GM19328 (cell line): ENCODE data around the gene MACROD2.

Experiments used
- ATAC-seq: cut with Tn5 transposase; IDR thresholded peaks from one replicate; pipeline ENCODE4 v1.9.1; 2021; ENCODE audit warnings: mild to moderate bottlenecking, moderate library complexity; ENCODE audit not compliant: unreplicated experiment

MACROD2 gene

GRCh38 chr20:14332866-14333265, 337.6 kb downstream of the MACROD2 start:
- no peak for ATAC-seq

- no peak for ATAC-seq
Observed at GRCh38 chr20:14333721-14334120, 338.4 kb downstream of the MACROD2 start.

- no peak for ATAC-seq
Observed at GRCh38 chr20:14334306-14334930, 339.1 kb downstream of the MACROD2 start.

- no peak for ATAC-seq
Observed at GRCh38 chr20:14335052-14335451, 339.7 kb downstream of the MACROD2 start.

- no peak for ATAC-seq
Observed at GRCh38 chr20:14336686-14337085, 341.4 kb downstream of the MACROD2 start.

GRCh38 chr20:14337400-14338171, 342.3 kb downstream of the MACROD2 start, which contains the start of gene FLRT3:
Gene FLRT3 (minus strand): TSS chr20:14337612. CDS start chr20:14327506, 10,106 bp downstream.
- peak; percentile 93 for ATAC-seq

GRCh38 chr20:14341801-14342200, 346.5 kb downstream of the MACROD2 start:
- ATAC-seq: no peak

- ATAC-seq: no peak
Observed at GRCh38 chr20:14342918-14343317, 347.6 kb downstream of the MACROD2 start.

- no peak for ATAC-seq
Observed at GRCh38 chr20:14343491-14344065, 348.3 kb downstream of the MACROD2 start.

GRCh38 chr20:14344746-14345145, 349.4 kb downstream of the MACROD2 start:
- ATAC-seq: no peak

GRCh38 chr20:14355791-14356190, 360.5 kb downstream of the MACROD2 start:
- ATAC-seq: no peak

- ATAC-seq: no peak
Observed at GRCh38 chr20:14360416-14360815, 365.1 kb downstream of the MACROD2 start.

- no peak for ATAC-seq
Observed at GRCh38 chr20:14361509-14362345, 366.4 kb downstream of the MACROD2 start.

- ATAC-seq: no peak
Observed at GRCh38 chr20:14374196-14374595, 378.9 kb downstream of the MACROD2 start.

GRCh38 chr20:14375416-14375985, 380.2 kb downstream of the MACROD2 start:
- no peak for ATAC-seq

- ATAC-seq: no peak
Observed at GRCh38 chr20:14378326-14378725, 383.0 kb downstream of the MACROD2 start.

- ATAC-seq: no peak
Observed at GRCh38 chr20:14383335-14383734, 388.0 kb downstream of the MACROD2 start.

- no peak for ATAC-seq
Observed at GRCh38 chr20:14384416-14385175, 389.3 kb downstream of the MACROD2 start.

- ATAC-seq: no peak
Observed at GRCh38 chr20:14385176-14385740, 389.9 kb downstream of the MACROD2 start.

- no peak for ATAC-seq
Observed at GRCh38 chr20:14386726-14387125, 391.4 kb downstream of the MACROD2 start.
